Endothelial cell of umbilical vein (primary cell): ENCODE data around the gene SIGLEC7. TPM values are rescaled to one million over a fixed set of nuclear protein-coding genes. Genes with fewer than 3 reads are reported as not detected.

Experiments
- Bru-seq: library from RNA; stranded (reverse); fragments of 400-500 nt; gene quantifications from one replicate; lab custom pipeline; 2021; lab: Mats Ljungman, UMichigan
- BruChase-seq, 2 experiments: library from RNA; stranded (reverse); fragments of 400-500 nt; gene quantifications; one replicate each; lab custom pipeline; 2021; lab: Mats Ljungman, UMichigan
- BruUV-seq: library from RNA; stranded (reverse); fragments of 400-500 nt; replicated peaks from 2 replicates; lab custom pipeline; 2021; lab: Mats Ljungman, UMichigan
- CTCF ChIA-PET: fragments of 300-600, 350-600 bp; sonication (Branson Sonifier 250); formaldehyde crosslinking; loops from one replicate; lab custom pipeline; 2021; ENCODE audit warnings: antibody characterized with exemption, inconsistent platforms; lab: Charles Lee
- POLR2A ChIA-PET: fragments of 300-600, 350-600 bp; sonication (Branson Sonifier 250); formaldehyde crosslinking; loops from one replicate; lab custom pipeline; 2021; ENCODE audit warnings: antibody characterized with exemption, inconsistent platforms; lab: Charles Lee
- DNase-seq: peaks from one replicate; pipeline ENCODE4 v3.0.0-alpha.2; 2011; ENCODE audit warnings: low read depth, low spot score
- FAIRE-seq: peaks from 2 replicates; lab custom pipeline; 2011; peaks lifted over from hg19 to GRCh38; lab: Jason Lieb, UNC
- H2AFZ ChIP-seq: 2 replicates; pipeline ENCODE4 v1.6.0; 2012; ENCODE audit warnings: low read depth, low read length, control low read depth, inconsistent platforms
- H3K27ac ChIP-seq: 2 replicates; pipeline ENCODE4 v1.5.1; 2011; ENCODE audit warnings: low read depth, mild to moderate bottlenecking, control low read depth, low read length, moderate library complexity; ENCODE audit not compliant: insufficient read depth
- H3K27me3 ChIP-seq, 2 experiments: 2 replicates each; pipeline versions ENCODE4 v1.6.0 to v1.6.1; 2011; ENCODE audit warnings: low read length in 2 of 2, mixed read lengths in 1 of 2; ENCODE audit not compliant: control insufficient read depth in 2 of 2, insufficient read depth in 2 of 2
- H3K36me3 ChIP-seq, 2 experiments: 2 replicates in 1 of 2; 3 replicates in 1 of 2; pipeline ENCODE4 v1.5.1; 2011; ENCODE audit warnings: low read length in 2 of 2, mild to moderate bottlenecking in 1 of 2, moderate library complexity in 1 of 2; ENCODE audit not compliant: control insufficient read depth in 2 of 2, insufficient read depth in 2 of 2; ENCODE audit errors: extremely low read depth in 1 of 2
- H3K4me1 ChIP-seq: 3 replicates; pipeline ENCODE4 v1.5.1; 2011; ENCODE audit warnings: mild to moderate bottlenecking, low read length; ENCODE audit not compliant: control insufficient read depth, insufficient read depth; ENCODE audit errors: extremely low read depth
- H3K4me2 ChIP-seq: 2 replicates; pipeline ENCODE4 v1.6.1; 2011; ENCODE audit warnings: low read length, control low read depth, mixed read lengths; ENCODE audit not compliant: insufficient read depth
- H3K4me3 ChIP-seq, 3 experiments: fragments of 200-600 bp in 1 of 3; sonication (generic), shearing (Covaris generic) in 1 of 3; replicated peaks in 1 of 3; 2 replicates each; pipeline ENCODE4 v1.5.1; 2011 to 2016; ENCODE audit warnings: control low read depth in 3 of 3, low read length in 3 of 3, mild to moderate bottlenecking in 2 of 3, inconsistent platforms in 1 of 3, low read depth in 1 of 3, moderate library complexity in 1 of 3; ENCODE audit not compliant: insufficient read depth in 1 of 3
- H3K79me2 ChIP-seq: 2 replicates; pipeline ENCODE4 v1.6.0; 2012; ENCODE audit warnings: low read length, inconsistent platforms; ENCODE audit not compliant: control insufficient read depth, insufficient read depth
- H3K9ac ChIP-seq: replicated peaks from 2 replicates; pipeline ENCODE3; 2011; ENCODE audit warnings: low read length, control low read depth; ENCODE audit not compliant: insufficient read depth; ENCODE audit errors: extremely low read depth
- H3K9me1 ChIP-seq: replicated peaks from 3 replicates; pipeline ENCODE4 v1.6.0; 2011; ENCODE audit warnings: mild to moderate bottlenecking, low read length; ENCODE audit not compliant: control insufficient read depth, insufficient read depth; ENCODE audit errors: extremely low read depth
- H3K9me3 ChIP-seq: replicated peaks from 2 replicates; pipeline ENCODE4 v1.5.1; 2012; ENCODE audit warnings: low read length, inconsistent platforms; ENCODE audit not compliant: control insufficient read depth, insufficient read depth
- H4K20me1 ChIP-seq: replicated peaks from 2 replicates; pipeline ENCODE3; 2011; ENCODE audit warnings: mild to moderate bottlenecking, low read length; ENCODE audit not compliant: control insufficient read depth, insufficient read depth; ENCODE audit errors: extremely low read depth
- EZH2 ChIP-seq: IDR thresholded peaks from 2 replicates; pipeline ENCODE4 v1.6.1; 2012; ENCODE audit warnings: borderline replicate concordance, low read depth, mild to moderate bottlenecking, moderate library complexity, low read length, inconsistent platforms; ENCODE audit not compliant: severe bottlenecking
- FOS ChIP-seq: IDR thresholded peaks from 2 replicates; pipeline ENCODE4 v1.6.1; 2011; ENCODE audit warnings: mild to moderate bottlenecking, low read length, moderate library complexity, borderline replicate concordance; ENCODE audit not compliant: insufficient read depth
- GATA2 ChIP-seq: IDR thresholded peaks from 2 replicates; pipeline ENCODE4 v1.7.0; 2011; ENCODE audit warnings: low read depth, mild to moderate bottlenecking, moderate library complexity, mixed read lengths, low read length; ENCODE audit not compliant: insufficient read length, insufficient read depth
- JUN ChIP-seq: IDR thresholded peaks from 2 replicates; pipeline ENCODE4 v1.6.1; 2011; ENCODE audit warnings: borderline replicate concordance, low read depth; ENCODE audit not compliant: insufficient read length, insufficient read depth
- MYC ChIP-seq: IDR thresholded peaks from one replicate; pipeline ENCODE4 v1.6.1; 2011; ENCODE audit warnings: mild to moderate bottlenecking, low read depth, low read length
- POLR2A ChIP-seq: IDR thresholded peaks from 2 replicates; pipeline ENCODE4 v1.6.1; 2012; ENCODE audit warnings: low read depth, mild to moderate bottlenecking, control low read depth, low read length
- POLR2AphosphoS5 ChIP-seq: IDR thresholded peaks from 2 replicates; pipeline ENCODE4 v1.6.1; 2012; ENCODE audit warnings: low read depth, mild to moderate bottlenecking, control low read depth, low read length, moderate library complexity; ENCODE audit not compliant: insufficient read depth
- dilution Hi-C: fragments of 300-500 bp; cut with MboI; formaldehyde crosslinking; loops from one replicate; pipeline ENCODE4 v1.15.0; 2019; ENCODE audit warnings: low sequenced_read_pairs; ENCODE audit not compliant: extremely low pct_ligation_motif_present
- intact Hi-C: fragments of 100-400 bp; cut with micrococcal nuclease; formaldehyde crosslinking; loops from one replicate; pipeline ENCODE4 v1.10.0; 2022
- long read RNA-seq: library from polyadenylated mRNA; stranded (forward); transcript quantifications from one replicate; pipeline ENCODE4 v2.0.0, GENCODE V29; 2021
- polyA minus RNA-seq, 3 experiments: library from RNA; depleted of rRNA, polyadenylated mRNA; stranded (reverse); fragments of >200 nt; gene quantifications; 1 replicate in 1 of 3; 2 replicates in 2 of 3; pipeline ENCODE4 v1.2.3, GENCODE V29; 2011
- polyA plus RNA-seq, 4 experiments: library from polyadenylated mRNA; depleted of rRNA in 3 of 4; stranded (reverse) in 3 of 4; unstranded in 1 of 4; fragments of >200 nt; gene quantifications; 2 replicates each; pipeline versions ENCODE4 v1.2.1 to v1.2.3, GENCODE V29; 2011 to 2012; ENCODE audit warnings: missing spikeins in 1 of 4
- total RNA-seq: library from RNA; stranded (reverse); gene quantifications from 2 replicates; pipeline ENCODE4 v1.2.3, GENCODE V29; 2021
- TF ChIP-seq, protein P1 (sequence below), 2 donors: IDR thresholded peaks; 1 replicate in 1 of 2; 2 replicates in 1 of 2; pipeline ENCODE4 v1.5.1; 2011; ENCODE audit warnings: low read length in 2 of 2, mild to moderate bottlenecking in 2 of 2, moderate library complexity in 2 of 2, control low read depth in 1 of 2, inconsistent platforms in 1 of 2, low read depth in 1 of 2; ENCODE audit not compliant: insufficient read depth in 1 of 2; ENCODE audit errors: extremely low read depth in 1 of 2
- TF ChIP-seq, protein P2 (sequence below): IDR thresholded peaks from 2 replicates; pipeline ENCODE4 v1.6.1; 2011; ENCODE audit not compliant: insufficient read depth, insufficient read length

Gene SIGLEC7
- total RNA-seq (not detected in 2 replicates), polyA plus RNA-seq (not detected in 2 replicates), polyA minus RNA-seq (not detected in 2 replicates), Bru-seq, nascent RNA (not detected), BruChase-seq, experiment 1, labeled RNA remaining after a 6-hour chase (not detected), BruChase-seq, experiment 2, labeled RNA remaining after a 2-hour chase (not detected)
- polyA plus RNA-seq (2011; cell fraction: cytosol; rRNA removed): not detected in 2 replicates
- polyA plus RNA-seq (2011; cell fraction: nucleus; rRNA removed): not detected in 2 replicates
- polyA plus RNA-seq (2012): not detected in 2 replicates
- polyA minus RNA-seq (2011; cell fraction: cytosol; rRNA and poly(A)+ RNA removed): not detected
- polyA minus RNA-seq (2011; cell fraction: nucleus; rRNA and poly(A)+ RNA removed): not detected in 2 replicates
- long read RNA-seq: 0 reads

DNA sequence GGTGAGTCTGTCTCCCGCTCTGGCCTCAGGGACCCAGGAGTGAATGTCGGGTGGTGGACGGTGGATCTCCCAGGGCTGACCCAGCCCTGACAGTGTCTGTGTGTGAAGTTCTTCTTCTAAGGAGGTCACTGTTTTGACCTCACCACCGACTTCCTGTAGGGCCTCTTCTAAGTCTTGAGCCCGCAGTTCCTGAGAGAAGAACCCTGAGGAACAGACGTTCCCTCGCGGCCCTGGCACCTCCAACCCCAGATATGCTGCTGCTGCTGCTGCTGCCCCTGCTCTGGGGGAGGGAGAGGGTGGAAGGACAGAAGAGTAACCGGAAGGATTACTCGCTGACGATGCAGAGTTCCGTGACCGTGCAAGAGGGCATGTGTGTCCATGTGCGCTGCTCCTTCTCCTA lies at the start of gene SIGLEC7:
Gene SIGLEC7 (plus strand): TSS at position 183 of the 400 bp plus-strand sequence. CDS start 69 bp downstream, at position 252.
- POLR2A ChIA-PET: no interaction called here
- FAIRE-seq: no peak

DNA sequence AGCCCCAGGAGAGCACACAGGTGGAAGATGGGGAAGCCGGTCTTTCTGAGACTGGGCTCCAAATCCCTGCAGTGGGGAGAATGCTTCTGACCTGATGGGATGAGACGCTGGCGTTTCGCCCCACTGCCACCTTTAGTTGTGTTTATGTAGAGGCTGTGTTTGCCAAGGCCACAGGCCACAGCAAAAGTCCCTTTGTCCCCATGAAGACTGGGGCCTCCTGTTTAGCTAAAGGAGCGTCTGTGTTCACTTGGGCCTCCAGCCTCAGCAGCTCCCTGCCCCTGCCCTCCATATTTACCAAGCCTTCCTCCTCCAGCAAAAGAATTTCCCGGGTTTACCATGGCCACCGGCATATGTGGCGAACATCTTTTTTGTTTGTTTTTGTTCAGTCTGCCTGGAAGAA lies 49.0 kb upstream of the SIGLEC7 start:
- no peak overlapping the region for H2AFZ ChIP-seq
- no peaks in the 10 kb centered on the region for H3K27me3 ChIP-seq
- no peaks in the 10 kb centered on the region for H3K9me3 ChIP-seq
- DNase-seq (no peak), FAIRE-seq (no peak)
- dilution Hi-C loops: no loop called here
- intact Hi-C loops: no loop called here
- ChIA-PET POLR2A (no interaction called here), CTCF (interaction anchor here (1.3 to 4.6 kb wide), 2 partner anchors 73 to 75 kb away, joined by 3 to 73 read pairs; no protein-coding TSS in a partner anchor)
- no peaks in the 10 kb centered on the region for H3K36me3 ChIP-seq
- H3K9ac ChIP-seq: no peak overlapping the region
- TF ChIP-seq, protein P1, sequence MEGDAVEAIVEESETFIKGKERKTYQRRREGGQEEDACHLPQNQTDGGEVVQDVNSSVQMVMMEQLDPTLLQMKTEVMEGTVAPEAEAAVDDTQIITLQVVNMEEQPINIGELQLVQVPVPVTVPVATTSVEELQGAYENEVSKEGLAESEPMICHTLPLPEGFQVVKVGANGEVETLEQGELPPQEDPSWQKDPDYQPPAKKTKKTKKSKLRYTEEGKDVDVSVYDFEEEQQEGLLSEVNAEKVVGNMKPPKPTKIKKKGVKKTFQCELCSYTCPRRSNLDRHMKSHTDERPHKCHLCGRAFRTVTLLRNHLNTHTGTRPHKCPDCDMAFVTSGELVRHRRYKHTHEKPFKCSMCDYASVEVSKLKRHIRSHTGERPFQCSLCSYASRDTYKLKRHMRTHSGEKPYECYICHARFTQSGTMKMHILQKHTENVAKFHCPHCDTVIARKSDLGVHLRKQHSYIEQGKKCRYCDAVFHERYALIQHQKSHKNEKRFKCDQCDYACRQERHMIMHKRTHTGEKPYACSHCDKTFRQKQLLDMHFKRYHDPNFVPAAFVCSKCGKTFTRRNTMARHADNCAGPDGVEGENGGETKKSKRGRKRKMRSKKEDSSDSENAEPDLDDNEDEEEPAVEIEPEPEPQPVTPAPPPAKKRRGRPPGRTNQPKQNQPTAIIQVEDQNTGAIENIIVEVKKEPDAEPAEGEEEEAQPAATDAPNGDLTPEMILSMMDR (IDR thresholded peaks at IDR 0.05; ENCODE audit: extremely low read depth in 1 of 2, insufficient read depth in 1 of 2, low read depth in 1 of 2, low read length in 2 of 2): no peak
- TF ChIP-seq POLR2A: no peak
- no peak for TF ChIP-seq MYC
- TF ChIP-seq JUN: no peak
- TF ChIP-seq, protein P2, sequence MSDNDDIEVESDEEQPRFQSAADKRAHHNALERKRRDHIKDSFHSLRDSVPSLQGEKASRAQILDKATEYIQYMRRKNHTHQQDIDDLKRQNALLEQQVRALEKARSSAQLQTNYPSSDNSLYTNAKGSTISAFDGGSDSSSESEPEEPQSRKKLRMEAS: no peak
- TF ChIP-seq EZH2: no peak
- no peak for TF ChIP-seq GATA2
- no peak for TF ChIP-seq FOS
- no peak overlapping the region for H3K27ac ChIP-seq
- H3K4me1 ChIP-seq: peaks cover 16% of the 10 kb centered on the region
- no peaks in the 10 kb centered on the region for H3K9me1 ChIP-seq
- H4K20me1 ChIP-seq: no peaks in the 10 kb centered on the region
- H3K4me3 ChIP-seq: no peak overlapping the region
- H3K4me2 ChIP-seq: no peak overlapping the region
- no TSS peak for BruUV-seq
- no peaks in the 10 kb centered on the region for H3K79me2 ChIP-seq

More for the DNA sequence above, at the start of gene SIGLEC7:
- Histone ChIP-seq H3K9me1 (no peaks in the 10 kb centered on the region), H3K79me2 (no peaks in the 10 kb centered on the region), H4K20me1 (no peaks in the 10 kb centered on the region), H3K9ac (no peak within 1 kb of the TSS), H2AFZ (no peak within 1 kb of the TSS), H3K27me3 (no peaks in the 10 kb centered on the region), H3K4me2 (no peak within 1 kb of the TSS), H3K27ac (no peak within 1 kb of the TSS), H3K4me1 (no peaks in the 10 kb centered on the region), H3K9me3 (no peaks in the 10 kb centered on the region), H3K36me3 (no peaks in the 10 kb centered on the region), H3K4me3 (no peak within 1 kb of the TSS)
- BruUV-seq: no TSS peak
- TF ChIP-seq JUN (no peak), GATA2 (no peak), POLR2A (no peak), POLR2AphosphoS5 (no peak), FOS (no peak)
- TF ChIP-seq, protein P2: no peak
- no peak for DNase-seq
- intact Hi-C loops: no loop called here
- CTCF ChIA-PET: no interaction called here
- dilution Hi-C loops: no loop called here
